Astrocyte (in vitro differentiated cells and primary cell): Measurements from ENCODE around the gene DIMT1. TPM values are rescaled to one million over a fixed set of nuclear protein-coding genes. Genes with fewer than 3 reads are reported as not detected.

Source experiments
- DNase-seq: peaks from one replicate; pipeline ENCODE4 v3.0.0-alpha.2; 2010; ENCODE audit warnings: low read depth
- FAIRE-seq: peaks from 2 replicates; lab custom pipeline; 2011; peaks lifted over from hg19 to GRCh38; lab: Jason Lieb, UNC
- H2AFZ ChIP-seq: 2 replicates; pipeline ENCODE4 v1.6.0; 2012; ENCODE audit warnings: low read depth, low read length, inconsistent platforms
- H3K27ac ChIP-seq: 2 replicates; pipeline ENCODE4 v1.5.1; 2011; ENCODE audit warnings: low read depth, low read length, inconsistent platforms
- H3K27me3 ChIP-seq: 2 replicates; pipeline ENCODE4 v1.6.0; 2011; ENCODE audit warnings: low read length, inconsistent platforms; ENCODE audit not compliant: insufficient read depth
- H3K36me3 ChIP-seq: 2 replicates; pipeline ENCODE4 v1.5.1; 2011; ENCODE audit warnings: low read length, inconsistent platforms; ENCODE audit not compliant: insufficient read depth
- H3K4me1 ChIP-seq: 2 replicates; pipeline ENCODE4 v1.5.1; 2011; ENCODE audit warnings: low read length, inconsistent platforms; ENCODE audit not compliant: insufficient read depth
- H3K4me2 ChIP-seq: 2 replicates; pipeline ENCODE4 v1.6.0; 2012; ENCODE audit warnings: low read length, inconsistent platforms
- H3K4me3 ChIP-seq: 2 replicates; pipeline ENCODE4 v1.5.1; 2011; ENCODE audit warnings: low read depth, mild to moderate bottlenecking, low read length, inconsistent platforms; ENCODE audit not compliant: insufficient read depth
- H3K79me2 ChIP-seq: 2 replicates; pipeline ENCODE4 v1.6.0; 2012; ENCODE audit warnings: mild to moderate bottlenecking, low read length, inconsistent platforms; ENCODE audit not compliant: insufficient read depth
- H3K9ac ChIP-seq: 2 replicates; pipeline ENCODE4 v1.6.0; 2012; ENCODE audit warnings: mild to moderate bottlenecking, low read length, inconsistent platforms
- H3K9me3 ChIP-seq: 2 replicates; pipeline ENCODE4 v1.5.1; 2012; ENCODE audit warnings: low read depth, mild to moderate bottlenecking, low read length, inconsistent platforms; ENCODE audit not compliant: insufficient read depth
- H4K20me1 ChIP-seq: 2 replicates; pipeline ENCODE4 v1.6.0; 2012; ENCODE audit warnings: low read length, inconsistent platforms; ENCODE audit not compliant: insufficient read depth
- H3K27ac Mint-ChIP-seq: one replicate; pipeline ENCODE4 v1.8.0; 2021; ENCODE audit warnings: mild to moderate bottlenecking, mixed read lengths; ENCODE audit not compliant: unreplicated experiment
- H3K27me3 Mint-ChIP-seq: one replicate; pipeline ENCODE4 v1.8.0; 2021; ENCODE audit warnings: low read depth, mixed read lengths; ENCODE audit not compliant: unreplicated experiment
- H3K36me3 Mint-ChIP-seq: one replicate; pipeline ENCODE4 v1.8.0; 2021; ENCODE audit warnings: low read depth, mixed read lengths; ENCODE audit not compliant: unreplicated experiment
- H3K4me1 Mint-ChIP-seq: one replicate; pipeline ENCODE4 v1.8.0; 2021; ENCODE audit warnings: low read depth, mixed read lengths; ENCODE audit not compliant: unreplicated experiment
- H3K4me3 Mint-ChIP-seq: one replicate; pipeline ENCODE4 v1.8.0; 2021; ENCODE audit warnings: mild to moderate bottlenecking, moderate library complexity, mixed read lengths; ENCODE audit not compliant: unreplicated experiment
- H3K9me3 Mint-ChIP-seq: one replicate; pipeline ENCODE4 v1.8.0; 2021; ENCODE audit warnings: mild to moderate bottlenecking, mixed read lengths; ENCODE audit not compliant: unreplicated experiment
- CTCF ChIP-seq: IDR thresholded peaks from 2 replicates; pipeline ENCODE4 v1.5.1; 2011; ENCODE audit warnings: low read depth, mild to moderate bottlenecking, inconsistent platforms, low read length, moderate library complexity; ENCODE audit not compliant: insufficient read depth
- EZH2 ChIP-seq: IDR thresholded peaks from 2 replicates; pipeline ENCODE4 v1.6.1; 2012; ENCODE audit warnings: mild to moderate bottlenecking, low read length, inconsistent platforms; ENCODE audit not compliant: insufficient read depth
- total RNA-seq: library from RNA; stranded (reverse); gene quantifications from 2 replicates; pipeline ENCODE4 v1.2.1, GENCODE V29; 2021

Gene DIMT1
- total RNA-seq, 1 donor from 2014 or later: 25.7 TPM

- H3K9ac ChIP-seq: no peak overlapping the region
- Mint-ChIP-seq H3K4me3 (no peak overlapping the region), H3K27me3 (no peaks in the 10 kb centered on the region), H3K36me3 (peaks cover 2% of the 10 kb centered on the region), H3K27ac (no peak overlapping the region), H3K4me1 (peaks cover under 1% of the 10 kb centered on the region), H3K9me3 (no peaks in the 10 kb centered on the region)
- H2AFZ ChIP-seq: no peak overlapping the region
- peaks cover 11% of the 10 kb centered on the region for H3K36me3 ChIP-seq
- FAIRE-seq (no peak), DNase-seq (no peak)
- H3K4me3 ChIP-seq: no peak overlapping the region
- no peaks in the 10 kb centered on the region for H3K9me3 ChIP-seq
- H3K79me2 ChIP-seq: peaks cover 34% of the 10 kb centered on the region
- H4K20me1 ChIP-seq: peaks cover 5% of the 10 kb centered on the region
- TF ChIP-seq CTCF: no peak
- TF ChIP-seq EZH2: no peak
- no peak overlapping the region for H3K27ac ChIP-seq
- no peak overlapping the region for H3K4me2 ChIP-seq
- no peaks in the 10 kb centered on the region for H3K27me3 ChIP-seq
- no peaks in the 10 kb centered on the region for H3K4me1 ChIP-seq
Observed at GRCh38 chr5:62348723-62349481, 54.8 kb downstream of the DIMT1 start.

- TF ChIP-seq EZH2: no peak
- no peak for TF ChIP-seq CTCF
- H3K27me3 Mint-ChIP-seq: no peaks in the 10 kb centered on the region
- Histone ChIP-seq H2AFZ (no peak overlapping the region), H3K36me3 (peaks cover 6% of the 10 kb centered on the region), H3K9ac (no peak overlapping the region), H3K4me2 (no peak overlapping the region), H3K4me1 (no peaks in the 10 kb centered on the region), H3K27ac (no peak overlapping the region), H3K79me2 (peaks cover 44% of the 10 kb centered on the region), H3K9me3 (no peaks in the 10 kb centered on the region), H4K20me1 (peaks cover 15% of the 10 kb centered on the region), H3K4me3 (no peak overlapping the region), H3K27me3 (no peaks in the 10 kb centered on the region)
- H3K9me3 Mint-ChIP-seq: no peaks in the 10 kb centered on the region
- no peak for DNase-seq
- H3K27ac Mint-ChIP-seq: no peak overlapping the region
- H3K4me1 Mint-ChIP-seq: peaks cover 3% of the 10 kb centered on the region
- no peak for FAIRE-seq
- no peak overlapping the region for H3K4me3 Mint-ChIP-seq
- peaks cover 2% of the 10 kb centered on the region for H3K36me3 Mint-ChIP-seq
Observed at GRCh38 chr5:62347928-62348327, 55.8 kb downstream of the DIMT1 start.

GRCh38 chr5:62346748-62347147 is 57.0 kb downstream of the DIMT1 start:
- H3K27me3 ChIP-seq: no peaks in the 10 kb centered on the region
- H3K4me3 Mint-ChIP-seq: no peak overlapping the region
- H3K9ac ChIP-seq: no peak overlapping the region
- peaks cover 2% of the 10 kb centered on the region for H3K36me3 Mint-ChIP-seq
- H3K36me3 ChIP-seq: peaks cover under 1% of the 10 kb centered on the region
- H2AFZ ChIP-seq: no peak overlapping the region
- no peak overlapping the region for H3K4me3 ChIP-seq
- H3K79me2 ChIP-seq: peaks cover 53% of the 10 kb centered on the region
- peaks cover 3% of the 10 kb centered on the region for H3K4me1 Mint-ChIP-seq
- TF ChIP-seq EZH2: no peak
- no peak for TF ChIP-seq CTCF
- DNase-seq: no peak
- no peaks in the 10 kb centered on the region for H3K9me3 ChIP-seq
- no peaks in the 10 kb centered on the region for H3K27me3 Mint-ChIP-seq
- no peak overlapping the region for H3K27ac ChIP-seq
- H3K9me3 Mint-ChIP-seq: no peaks in the 10 kb centered on the region
- H3K4me1 ChIP-seq: no peaks in the 10 kb centered on the region
- peaks cover 22% of the 10 kb centered on the region for H4K20me1 ChIP-seq
- FAIRE-seq: no peak
- no peak overlapping the region for H3K27ac Mint-ChIP-seq
- no peak overlapping the region for H3K4me2 ChIP-seq
